Esophagus squamous epithelium (tissue), 5 donors: ENCODE data around the gene RASSF9. TPM values are rescaled to one million over a fixed set of nuclear protein-coding genes. Genes with fewer than 3 reads are reported as not detected.
A peak's percentile ranks its signal among the peaks of the same experiment; 100 is the strongest.

Source experiments
- DNase-seq: peaks from one replicate; lab custom pipeline; 2025; lab: John Stamatoyannopoulos, UW
- H3K27ac ChIP-seq, 4 donors: fragments of 200-600 bp; sonication (generic); one replicate each; pipeline ENCODE4 v1.5.1; 2016 to 2019; ENCODE audit warnings: mild to moderate bottlenecking in 1 of 4
- H3K27me3 ChIP-seq, 4 donors: fragments of 200-600 bp; sonication (generic); 1 replicate in 3 of 4; 2 replicates in 1 of 4; pipeline versions ENCODE4 v1.5.1 to v1.6.0; 2017 to 2021; ENCODE audit warnings: antibody characterized with exemption in 1 of 4
- H3K36me3 ChIP-seq, 3 donors: fragments of 200-600 bp; sonication (generic); one replicate each; pipeline ENCODE4 v1.5.1; 2016 to 2019
- H3K4me1 ChIP-seq, 3 donors: fragments of 200-600 bp; sonication (generic); one replicate each; pipeline ENCODE4 v1.5.1; 2017 to 2019
- H3K4me3 ChIP-seq, 4 donors: fragments of 200-600 bp; sonication (generic); 1 replicate in 3 of 4; 2 replicates in 1 of 4; pipeline ENCODE4 v1.5.1; 2016 to 2019; ENCODE audit warnings: mild to moderate bottlenecking in 2 of 4, moderate library complexity in 1 of 4
- H3K9me3 ChIP-seq, 3 donors: fragments of 200-600 bp; sonication (generic); one replicate each; pipeline ENCODE4 v1.5.1; 2016 to 2019
- POLR2A ChIP-seq, 4 donors: fragments of 450-650 bp; IDR thresholded peaks; one replicate each; pipeline ENCODE4 v1.6.1; 2017; ENCODE audit warnings: antibody characterized with exemption in 4 of 4, mild to moderate bottlenecking in 4 of 4, moderate library complexity in 3 of 4
- whole genome bisulfite sequencing, 2 donors: methylation state at CpG; one replicate each; pipeline ENCODE4 v1.1.5; 2018; 5-methylcytosine and 5-hydroxymethylcytosine counted together
- intact Hi-C: fragments of 100-400 bp; cut with DNase I; formaldehyde crosslinking; loops from one replicate; pipeline ENCODE4 v1.15.0; 2022
- total RNA-seq, 4 donors: library from RNA; depleted of rRNA; stranded (reverse); fragments of >200 nt; gene quantifications; one replicate each; pipeline ENCODE4 v1.1.0, GENCODE V29; 2016
- TF ChIP-seq, protein P1 (sequence below), 6 experiments: fragments of 450-650 bp in 4 of 6; fragments of 200-600 bp in 2 of 6; sonication (generic) in 2 of 6; IDR thresholded peaks; one replicate each; pipeline ENCODE4 v1.5.1; 2016 to 2019; ENCODE audit warnings: antibody characterized with exemption in 6 of 6, mild to moderate bottlenecking in 4 of 6, moderate library complexity in 4 of 6
- donor health status: DM: yes; HTN: yes; CAD: no.

The RASSF9 gene
- total RNA-seq, 4 donors from 2014 or later: 2.5 to 17.4 (median 4.4) TPM

DNA sequence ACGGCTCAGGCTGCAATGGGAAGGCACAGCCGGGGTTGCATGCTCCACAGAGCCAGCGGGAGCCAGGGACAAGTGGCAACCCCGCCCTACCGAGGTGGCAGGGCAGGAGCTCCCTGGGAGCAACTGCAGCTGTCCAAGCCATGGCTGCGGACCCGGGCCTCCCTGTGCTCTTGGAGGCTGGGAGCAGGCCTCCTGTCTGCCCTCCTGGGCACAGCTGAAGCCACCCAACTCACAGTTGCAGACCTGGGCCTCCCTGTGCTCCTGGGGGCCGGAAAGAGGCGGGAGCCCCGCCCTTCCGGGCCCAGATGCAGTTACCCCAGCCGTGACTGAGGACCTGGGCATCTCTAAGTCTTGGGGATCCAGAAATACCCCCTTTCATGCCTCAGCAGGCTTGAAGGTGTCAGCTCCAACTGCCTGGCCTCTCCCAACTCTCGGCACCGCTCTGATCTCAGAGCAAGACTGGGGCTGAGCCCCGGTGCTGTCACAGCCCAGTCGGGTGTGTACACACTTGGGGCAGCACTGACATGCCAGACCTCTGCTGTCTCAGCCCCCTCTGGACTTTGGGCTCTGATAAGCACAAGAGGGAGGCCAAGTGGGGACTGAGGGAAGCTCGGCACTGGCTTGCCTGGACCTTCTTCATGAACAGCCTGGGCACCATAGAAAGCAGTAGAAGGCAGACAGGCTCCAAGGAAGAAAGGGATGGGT, 7.5 kb upstream of the RASSF9 start:
- Histone ChIP-seq H3K27me3 (no peaks in the 10 kb centered on the region), H3K4me3 (no peak overlapping the region), H3K9me3 (no peaks in the 10 kb centered on the region), H3K36me3 (no peaks in the 10 kb centered on the region), H3K27ac (no peak overlapping the region), H3K4me1 (no peaks in the 10 kb centered on the region)
- DNase-seq: no peak
- 100% methylated on average over 4 of the region's 17 CpGs; no CpG with 5 or more reads in 1 of the 2 donors for WGBS, 2 donors
- TF ChIP-seq, protein P1, sequence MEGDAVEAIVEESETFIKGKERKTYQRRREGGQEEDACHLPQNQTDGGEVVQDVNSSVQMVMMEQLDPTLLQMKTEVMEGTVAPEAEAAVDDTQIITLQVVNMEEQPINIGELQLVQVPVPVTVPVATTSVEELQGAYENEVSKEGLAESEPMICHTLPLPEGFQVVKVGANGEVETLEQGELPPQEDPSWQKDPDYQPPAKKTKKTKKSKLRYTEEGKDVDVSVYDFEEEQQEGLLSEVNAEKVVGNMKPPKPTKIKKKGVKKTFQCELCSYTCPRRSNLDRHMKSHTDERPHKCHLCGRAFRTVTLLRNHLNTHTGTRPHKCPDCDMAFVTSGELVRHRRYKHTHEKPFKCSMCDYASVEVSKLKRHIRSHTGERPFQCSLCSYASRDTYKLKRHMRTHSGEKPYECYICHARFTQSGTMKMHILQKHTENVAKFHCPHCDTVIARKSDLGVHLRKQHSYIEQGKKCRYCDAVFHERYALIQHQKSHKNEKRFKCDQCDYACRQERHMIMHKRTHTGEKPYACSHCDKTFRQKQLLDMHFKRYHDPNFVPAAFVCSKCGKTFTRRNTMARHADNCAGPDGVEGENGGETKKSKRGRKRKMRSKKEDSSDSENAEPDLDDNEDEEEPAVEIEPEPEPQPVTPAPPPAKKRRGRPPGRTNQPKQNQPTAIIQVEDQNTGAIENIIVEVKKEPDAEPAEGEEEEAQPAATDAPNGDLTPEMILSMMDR (IDR thresholded peaks at IDR 0.05): no peak
- TF ChIP-seq POLR2A (IDR thresholded peaks at IDR 0.05): no peak
- intact Hi-C loops: no loop called here

DNA sequence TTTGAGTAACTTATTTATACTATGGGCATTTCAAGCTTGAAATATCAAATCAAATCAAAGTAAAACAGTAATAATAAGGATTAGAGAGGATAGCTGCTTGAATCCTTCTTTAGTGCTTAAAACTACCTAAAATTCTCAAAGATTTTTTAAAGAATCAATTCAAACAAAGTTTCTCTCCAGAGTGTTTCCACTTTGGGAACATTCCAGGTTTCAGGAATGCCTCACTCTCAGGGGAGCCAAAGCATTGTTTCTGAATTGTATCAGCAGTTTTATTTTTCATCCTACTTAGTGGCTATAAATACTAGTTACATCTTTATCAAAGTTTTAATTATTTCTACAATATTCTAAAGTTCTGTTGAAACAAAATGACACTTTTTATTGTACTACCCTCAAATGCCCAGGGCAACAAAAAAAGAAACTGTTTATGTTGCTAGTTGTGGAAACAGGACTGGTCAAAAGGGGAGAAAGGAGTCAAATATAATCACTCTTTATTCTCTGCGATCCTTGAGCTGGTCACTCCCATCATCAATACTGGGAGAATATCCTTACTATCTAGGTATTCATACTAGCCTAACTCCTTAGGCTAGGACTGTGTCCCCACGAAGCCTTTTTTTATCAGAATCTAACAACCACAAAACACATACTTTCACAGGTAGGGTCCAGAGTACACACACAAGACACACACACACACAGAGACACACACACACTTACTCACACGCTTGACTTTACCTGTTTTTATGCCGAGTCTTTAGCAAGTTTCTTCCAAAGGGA, 598 bp downstream of the RASSF9 start:
- 5 to 7% methylated on average over 4 of the region's 4 CpGs for WGBS, 2 donors
- H3K36me3 ChIP-seq: no peaks in the 10 kb centered on the region
- no peak for TF ChIP-seq POLR2A (IDR thresholded peaks at IDR 0.05)
- H3K9me3 ChIP-seq: no peaks in the 10 kb centered on the region
- DNase-seq: no peak
- peak overlapping the region; percentile 27 to 64 (median 55) for H3K4me3 ChIP-seq
- no peaks in the 10 kb centered on the region for H3K27me3 ChIP-seq
- intact Hi-C loops: no loop called here
- H3K27ac ChIP-seq: peak overlapping the region; percentile 76 to 89 (median 81)
- H3K4me1 ChIP-seq: peaks cover 0 to 42% (median 0%) of the 10 kb centered on the region in 3 donors

DNA sequence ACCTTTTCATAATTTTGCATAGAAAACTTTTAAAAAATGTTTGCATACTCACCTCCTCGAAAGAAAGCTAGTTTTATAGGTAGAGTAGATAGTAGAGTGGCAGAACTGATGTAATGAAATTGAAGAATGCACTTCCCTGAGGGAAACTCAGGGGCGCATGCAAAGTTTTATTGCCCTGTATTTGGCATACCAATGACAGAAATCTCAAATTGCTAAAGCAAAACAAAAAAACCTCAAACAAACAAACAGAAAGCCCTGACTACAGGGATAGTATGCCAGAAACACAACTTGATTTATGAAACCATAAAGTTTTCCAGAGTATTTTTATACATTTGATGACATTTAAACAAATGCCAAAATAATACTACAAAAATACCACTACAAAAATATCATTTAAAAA, 1.8 kb downstream of the RASSF9 start:
- Histone ChIP-seq H3K36me3 (no peaks in the 10 kb centered on the region), H3K27ac (peak overlapping the region in 3 of 4 donors; percentile 78 to 89 (median 84)), H3K27me3 (no peaks in the 10 kb centered on the region), H3K4me1 (peaks cover 0 to 54% (median 4%) of the 10 kb centered on the region in 3 donors), H3K4me3 (peak overlapping the region; percentile 27 to 64 (median 55)), H3K9me3 (no peaks in the 10 kb centered on the region)
- WGBS, 2 donors: 7 to 18% methylated on average over 2 of the region's 2 CpGs
- intact Hi-C loops: no loop called here
- no peak for DNase-seq
- TF ChIP-seq POLR2A (IDR thresholded peaks at IDR 0.05): no peak
- TF ChIP-seq, protein P1 (IDR thresholded peaks at IDR 0.05): peak in 1 of 6 experiments; percentile 14

DNA sequence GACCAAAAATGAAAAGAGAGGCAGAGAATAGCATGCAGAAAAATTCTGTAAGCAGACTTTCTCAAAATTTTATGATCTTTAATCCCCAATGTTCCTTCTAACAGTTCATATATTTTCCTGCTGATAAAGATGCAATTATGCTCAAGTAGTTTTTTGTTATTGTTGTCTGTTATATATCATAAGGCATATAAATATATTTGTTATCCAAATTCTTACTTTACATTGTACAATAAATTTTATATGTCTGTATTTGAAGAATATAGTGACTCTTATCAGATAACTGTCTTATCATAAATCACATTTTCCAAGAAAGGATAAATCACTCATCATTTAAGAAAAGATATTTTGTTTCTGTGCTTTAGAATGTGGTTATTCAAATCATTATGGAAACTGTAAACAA, 2.6 kb downstream of the RASSF9 start:
- H3K4me3 ChIP-seq: peak overlapping the region in 3 of 4 donors; percentile 52 to 64 (median 58)

DNA sequence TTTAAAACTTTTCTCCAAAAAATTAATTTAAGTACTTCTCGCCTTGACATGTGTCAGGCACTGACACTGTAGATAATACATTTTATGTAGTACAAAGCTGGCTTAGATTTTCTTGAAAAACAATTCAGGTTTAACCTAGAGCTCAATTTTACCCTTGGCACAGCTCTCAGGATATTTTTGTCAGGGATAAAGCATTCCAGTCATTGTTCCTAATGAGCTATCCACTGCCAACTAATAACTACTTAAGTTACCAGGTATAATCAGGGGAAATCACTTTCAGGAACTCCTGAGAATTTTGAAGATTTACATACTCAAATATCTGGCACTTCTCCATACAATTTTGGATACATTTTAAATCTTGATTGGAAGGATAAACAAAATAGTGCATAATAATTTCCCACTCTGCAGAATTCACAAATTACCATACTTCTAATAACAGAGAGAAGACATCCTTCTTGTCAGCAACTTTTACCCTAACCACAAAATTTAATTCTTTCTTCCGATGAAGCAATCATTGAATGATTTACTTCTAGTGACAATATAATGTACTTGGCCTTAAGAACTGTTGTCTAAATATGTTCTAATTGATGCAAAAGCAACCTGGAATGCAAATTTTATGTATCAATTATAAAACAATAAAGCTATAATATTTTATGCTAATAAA, 4.8 kb downstream of the RASSF9 start:
- H3K27ac ChIP-seq: peak overlapping the region in 2 of 4 donors; percentile 14 to 16
- H3K9me3 ChIP-seq: no peaks in the 10 kb centered on the region
- no peaks in the 10 kb centered on the region for H3K36me3 ChIP-seq
- peak overlapping the region in 2 of 4 donors; percentile 14 to 21 for H3K4me3 ChIP-seq
- DNase-seq: no peak
- no peak for TF ChIP-seq POLR2A (IDR thresholded peaks at IDR 0.05)
- TF ChIP-seq, protein P1 (IDR thresholded peaks at IDR 0.05): no peak
- H3K4me1 ChIP-seq: peaks cover 0 to 58% (median 4%) of the 10 kb centered on the region in 3 donors
- 39 to 40% methylated on average over 2 of the region's 2 CpGs for WGBS, 2 donors
- intact Hi-C loops: no loop called here
- no peaks in the 10 kb centered on the region for H3K27me3 ChIP-seq

More for the DNA sequence above, 2.6 kb downstream of the RASSF9 start:
- H3K4me1 ChIP-seq: peaks cover 0 to 62% (median 4%) of the 10 kb centered on the region in 3 donors
- DNase-seq: no peak
- intact Hi-C loops: no loop called here
- no peaks in the 10 kb centered on the region for H3K27me3 ChIP-seq
- H3K27ac ChIP-seq: peak overlapping the region in 1 of 4 donors; percentile 84
- TF ChIP-seq, protein P1 (IDR thresholded peaks at IDR 0.05): no peak
- TF ChIP-seq POLR2A (IDR thresholded peaks at IDR 0.05): no peak
- no peaks in the 10 kb centered on the region for H3K9me3 ChIP-seq
- H3K36me3 ChIP-seq: no peaks in the 10 kb centered on the region
